H1 (cell line): ENCODE data around the gene ORAI1. TPM values are rescaled to one million over a fixed set of nuclear protein-coding genes. Genes with fewer than 3 reads are reported as not detected.

Source experiments
- SIX5 ChIP-seq: IDR thresholded peaks from 2 replicates; pipeline ENCODE4 v1.6.1; 2011; ENCODE audit warnings: mild to moderate bottlenecking, low read depth, low read length
- YY1 ChIP-seq: IDR thresholded peaks from 2 replicates; pipeline ENCODE4 v1.6.1; 2011; ENCODE audit warnings: low read depth, mild to moderate bottlenecking, low read length
- polyA plus RNA-seq, 7 experiments: library from polyadenylated mRNA; depleted of rRNA in 3 of 7; stranded (reverse) in 5 of 7; unstranded in 2 of 7; fragments of >200 nt in 5 of 7; fragments of 200-250 nt in 2 of 7; gene quantifications; 1 replicate in 5 of 7; 2 replicates in 1 of 7; 4 replicates in 1 of 7; pipeline versions ENCODE4 v1.2.1 to v1.2.3, GENCODE V29; 2011 to 2013; ENCODE audit warnings: missing spikeins in 2 of 7, mixed read lengths in 2 of 7
- total RNA-seq: library from RNA; stranded (reverse); fragmentation: NEBNext Ultra II Directional; extraction: Animal tissue kit (Norgen Biotek cat#: 25700); gene quantifications from 2 replicates; pipeline ENCODE4 v1.2.1, GENCODE V29; 2021

Gene ORAI1
- total and polyA plus RNA-seq, 2 of the 8 experiments (the other 6 are each of a cell fraction or from before 2014, with no cell fraction given) = 29.9 to 71.5 TPM

- no peak for TF ChIP-seq YY1
- no peak for TF ChIP-seq SIX5
These were observed 30.8 kb upstream of the ORAI1 start (continued) for GRCh38 chr12:121595520-121595919.
